ENCODE measurements around the gene SCAP.
"Not testable (repeated sequence)": the region's sequence is repeated elsewhere in the genome, so short reads cannot be mapped to it uniquely, and the experiment has no call there.

SCAP gene

DNA sequence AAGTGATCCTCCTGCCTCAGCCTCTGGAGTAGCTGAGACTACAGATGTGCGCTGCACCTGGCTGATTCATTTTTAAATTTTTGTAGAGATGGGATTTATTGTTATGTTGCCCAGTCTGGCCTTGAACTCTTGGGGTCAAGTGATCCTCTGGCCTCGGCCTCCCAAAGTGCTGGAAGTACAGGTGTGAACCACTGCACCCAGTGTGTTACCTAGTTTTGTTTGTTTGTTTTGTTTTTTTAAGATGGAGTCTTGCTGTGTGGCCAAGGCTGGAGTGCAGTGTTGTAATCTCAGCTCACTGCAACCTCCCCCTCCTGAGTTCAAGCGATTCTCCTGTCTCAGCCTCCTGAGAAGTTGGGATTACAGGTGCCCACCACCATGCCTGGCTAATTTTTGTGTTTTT is 82.8 kb downstream of the SCAP start:
- no peak for DNase-seq

DNA sequence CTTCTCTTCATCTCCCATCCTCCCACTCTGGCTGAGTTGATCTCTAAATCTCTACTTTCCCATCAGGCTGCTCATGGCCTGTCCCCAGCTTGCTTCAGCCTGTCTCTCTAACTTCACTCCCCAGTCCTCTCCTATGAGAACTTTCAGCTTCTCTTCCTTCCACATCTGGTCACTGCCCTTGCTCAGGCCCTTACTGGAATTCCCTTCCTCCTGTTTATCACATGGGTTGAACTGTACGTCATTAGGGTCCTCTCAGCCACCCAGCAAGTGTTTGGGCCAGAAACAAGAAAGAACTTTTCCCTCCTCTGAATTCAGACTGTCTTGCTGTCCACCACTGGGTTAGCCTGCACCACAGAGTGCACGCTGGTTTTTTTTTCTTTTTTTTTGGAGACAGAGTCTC is 89.9 kb downstream of the SCAP start:
- no peak for DNase-seq

DNA sequence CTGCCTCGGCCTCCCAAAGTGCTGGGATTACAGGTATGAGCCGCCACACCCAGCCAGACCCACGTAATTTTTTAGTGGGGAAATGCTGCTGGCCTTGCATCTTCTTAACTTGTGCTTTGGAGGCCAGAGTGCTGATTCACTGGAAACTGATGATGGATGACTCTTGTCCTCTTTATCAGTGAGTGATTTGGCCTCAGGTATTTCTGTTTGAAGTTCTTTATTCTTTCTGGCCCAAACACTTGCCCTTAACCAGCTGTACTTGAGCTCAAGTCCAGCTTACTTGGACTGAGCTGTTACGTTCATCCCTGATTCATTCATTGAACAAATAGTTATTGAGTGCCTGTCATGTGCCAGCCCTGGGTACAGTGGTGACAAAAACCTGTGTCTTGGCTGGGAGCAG is 90.7 kb downstream of the SCAP start:
- DNase-seq: no peak

DNA sequence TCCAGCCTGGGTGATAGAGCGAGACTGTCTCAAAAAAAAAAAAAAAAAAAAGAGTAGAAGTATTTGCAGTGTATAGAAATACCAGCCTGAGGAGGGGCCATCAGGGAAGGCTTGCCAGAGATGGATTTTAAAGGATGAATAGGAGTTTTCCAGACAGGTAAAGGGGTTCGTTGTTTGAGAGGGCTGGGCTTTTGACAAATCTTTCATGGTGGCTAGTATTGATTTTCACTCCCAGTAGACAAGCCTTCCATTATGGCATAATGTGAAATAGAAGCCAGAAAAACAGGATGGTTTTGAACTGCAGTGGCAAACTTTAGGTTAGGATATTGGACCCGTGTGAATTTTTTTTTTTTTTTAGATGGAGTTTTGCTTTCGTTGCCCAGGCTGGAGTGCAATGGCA is 91.3 kb downstream of the SCAP start:
- DNase-seq: no peak

DNA sequence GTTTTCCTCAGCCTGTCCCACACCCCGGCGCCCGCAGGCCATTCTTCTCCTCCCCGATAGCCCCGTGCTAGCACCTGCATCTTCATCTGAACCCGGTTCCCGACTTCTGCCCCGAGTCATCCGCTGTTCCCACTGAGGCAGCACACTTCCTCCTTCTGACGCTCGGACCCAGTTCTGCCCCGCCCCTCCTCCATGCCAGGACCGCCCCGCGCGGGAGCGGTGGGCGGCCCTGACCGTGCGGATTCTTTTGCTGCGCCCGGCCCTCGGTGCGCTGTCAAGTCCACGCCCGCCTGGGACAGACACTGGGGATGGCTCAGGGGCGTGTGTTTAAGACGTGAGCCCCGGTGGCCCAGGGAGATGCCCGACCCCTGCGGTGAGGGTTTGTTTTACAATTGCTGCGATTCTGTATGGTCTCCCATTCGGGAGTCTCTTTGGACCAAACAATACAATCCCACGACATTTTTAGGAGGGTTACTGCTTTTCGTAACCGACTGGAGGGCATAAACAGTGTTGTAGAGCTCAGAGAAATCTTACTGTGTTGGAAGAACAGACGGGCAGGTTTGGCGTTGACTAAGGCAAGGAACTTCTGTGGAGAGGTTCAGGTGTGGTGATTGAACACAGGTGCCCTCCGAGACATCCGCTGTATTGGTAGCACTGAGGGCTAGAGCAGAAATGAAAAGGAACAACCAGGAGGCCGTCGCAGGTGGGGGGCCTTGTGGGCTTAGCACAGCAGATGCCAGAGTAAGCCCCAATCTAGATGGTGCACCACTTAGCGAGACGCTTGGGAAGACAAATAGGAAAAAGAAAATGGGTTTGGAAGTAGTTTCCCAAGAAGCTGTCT is 94.2 kb downstream of the SCAP start:
- DNase-seq: peak; percentile 76

DNA sequence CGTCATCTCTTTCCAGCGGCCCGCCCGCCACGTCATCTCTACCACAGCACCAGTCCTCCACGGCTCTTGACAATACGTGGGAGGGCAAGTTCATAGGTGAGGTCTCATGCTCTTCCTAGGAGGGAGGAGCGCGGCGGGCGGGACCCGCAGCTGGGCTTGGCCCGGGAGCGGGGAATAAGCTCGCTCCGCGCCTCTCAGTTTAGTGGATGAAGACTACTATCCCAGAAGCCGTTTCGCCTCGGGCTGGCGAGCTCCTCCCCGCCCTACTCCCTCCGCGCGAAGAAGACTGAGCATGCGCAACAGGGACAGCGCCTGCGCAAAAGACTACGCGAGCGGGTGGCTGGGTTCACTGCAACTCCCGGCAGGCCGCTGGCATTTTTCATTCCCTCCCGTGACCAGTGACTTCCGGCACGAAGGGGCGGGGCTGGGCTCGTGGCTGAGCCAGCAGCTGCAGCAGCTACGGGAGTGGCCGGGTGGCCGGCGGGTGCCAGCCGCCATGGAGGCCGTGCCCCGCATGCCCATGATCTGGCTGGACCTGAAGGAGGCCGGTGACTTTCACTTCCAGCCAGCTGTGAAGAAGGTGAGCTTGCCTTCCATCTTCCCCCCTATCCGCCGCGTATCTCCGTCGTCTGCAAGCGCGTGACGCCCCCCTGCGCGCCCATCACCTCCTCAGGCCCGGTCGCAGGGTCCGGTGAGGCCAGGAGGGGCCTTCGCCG is 95.0 kb downstream of the SCAP start, which contains the start of gene PTPN23:
PTPN23 (plus strand) TSS at position 421 of the 716 bp plus-strand sequence; CDS start at position 497, 76 bp downstream.
- peak; percentile 97 for DNase-seq

DNA sequence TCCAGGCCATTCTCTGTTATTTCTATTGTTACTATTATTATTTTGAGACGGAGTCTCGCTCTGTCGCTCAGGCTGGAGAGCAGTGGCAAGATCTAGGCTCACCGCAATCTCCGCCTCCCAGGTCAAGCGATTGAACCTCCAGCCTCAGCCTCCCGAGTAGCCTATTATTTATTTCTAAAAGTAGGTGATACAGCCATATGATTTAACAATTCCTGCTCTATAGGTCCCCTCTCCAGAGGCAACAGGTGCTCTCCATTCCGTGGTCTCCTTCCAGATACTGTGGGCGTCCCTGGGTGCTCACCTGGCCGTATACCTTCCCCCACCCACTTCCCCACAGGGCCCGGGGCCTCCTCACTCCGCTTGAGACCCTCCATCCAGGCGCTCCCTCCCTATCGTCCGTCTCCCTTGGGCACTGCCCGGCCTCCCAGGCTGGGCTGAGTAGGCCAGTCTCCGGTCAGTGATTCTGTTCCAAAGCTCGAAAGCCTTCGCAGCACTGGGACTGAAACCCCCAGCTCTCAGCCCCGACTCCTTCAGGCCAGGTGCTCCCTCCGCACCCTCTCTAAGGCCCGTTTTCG is 95.6 kb downstream of the SCAP start:
- DNase-seq: no peak

DNA sequence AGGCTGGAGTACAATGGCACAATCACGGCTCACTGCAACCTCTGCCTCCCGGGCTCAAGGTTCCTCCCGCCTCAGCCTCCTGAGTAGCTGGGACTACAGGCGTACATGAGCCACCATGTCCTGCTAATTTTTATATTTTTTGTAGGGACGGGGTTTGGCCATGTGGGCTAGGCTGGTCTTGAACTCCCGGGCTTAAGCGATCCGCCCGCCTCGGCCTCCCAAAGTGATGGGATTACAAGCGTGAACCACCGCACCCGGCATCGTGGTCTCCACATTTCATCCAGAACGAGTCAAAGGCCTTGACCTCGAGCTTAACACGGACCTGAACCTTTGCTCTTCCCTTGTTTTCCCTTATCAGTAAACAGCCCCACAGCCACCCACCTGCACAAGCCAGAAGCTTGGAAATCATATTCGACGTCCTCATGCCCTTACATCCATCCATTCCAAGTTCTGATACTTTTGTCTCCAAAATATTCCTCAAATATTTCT is 96.3 kb downstream of the SCAP start:
- DNase-seq: peak; percentile 35

DNA sequence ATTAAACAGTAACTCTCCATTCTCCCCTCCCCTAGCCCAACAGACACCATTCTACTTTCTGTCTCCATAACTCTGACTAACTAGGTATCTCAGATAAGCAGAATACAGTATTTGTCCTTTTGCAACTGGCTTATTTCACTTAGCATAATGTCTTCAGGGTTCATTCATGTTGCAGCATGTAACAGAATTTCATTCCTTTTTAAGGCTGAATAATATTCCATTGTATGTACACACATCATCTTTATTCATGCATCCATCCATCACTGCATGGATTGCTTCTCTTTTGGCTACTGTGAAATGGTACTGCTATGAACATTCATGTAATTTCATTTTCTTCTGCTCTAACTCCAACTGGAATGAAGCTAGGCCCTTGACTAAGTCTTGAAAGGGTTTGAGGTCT is 96.9 kb downstream of the SCAP start:
- no peak for DNase-seq

DNA sequence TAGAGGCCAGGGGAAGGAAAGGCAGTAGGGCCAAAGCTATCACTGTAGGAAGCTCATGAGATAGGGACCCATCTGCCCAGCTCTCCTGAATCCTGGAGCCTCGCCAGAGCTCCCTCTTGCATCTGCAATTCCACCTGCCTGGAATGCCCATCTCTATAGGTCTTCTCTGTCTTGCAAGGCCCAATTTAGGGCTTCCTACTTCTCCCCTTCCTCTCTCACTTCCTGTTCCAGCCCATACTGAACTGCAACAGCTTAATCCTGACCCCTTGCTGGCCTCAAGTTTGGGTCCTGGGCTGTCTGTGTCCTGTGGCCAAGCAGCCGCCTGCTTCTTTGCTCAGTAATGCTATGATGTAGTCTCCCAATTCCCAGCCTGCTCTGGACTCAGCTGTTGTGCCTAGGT is 98.6 kb downstream of the SCAP start:
- no peak for DNase-seq

DNA sequence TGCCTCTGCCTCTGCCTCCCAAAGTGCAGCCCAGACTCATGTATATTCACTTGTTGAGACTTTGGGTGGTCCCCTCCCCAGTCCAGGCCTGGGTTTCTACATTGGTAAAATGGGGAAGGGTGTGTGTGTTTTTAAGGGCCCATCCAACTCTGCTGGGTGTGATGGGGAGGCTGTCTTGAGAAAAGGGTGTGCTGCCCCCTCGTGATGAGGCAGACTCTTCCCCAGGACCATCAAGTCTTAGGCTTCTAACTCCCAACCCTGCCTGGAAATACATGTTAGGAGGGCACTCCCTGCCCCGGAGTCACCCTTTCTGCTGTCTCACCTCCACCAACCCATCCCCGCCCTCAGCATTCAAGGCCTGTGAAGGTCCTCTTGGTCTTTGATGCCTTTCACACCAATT is 99.3 kb downstream of the SCAP start:
- DNase-seq: no peak

DNA sequence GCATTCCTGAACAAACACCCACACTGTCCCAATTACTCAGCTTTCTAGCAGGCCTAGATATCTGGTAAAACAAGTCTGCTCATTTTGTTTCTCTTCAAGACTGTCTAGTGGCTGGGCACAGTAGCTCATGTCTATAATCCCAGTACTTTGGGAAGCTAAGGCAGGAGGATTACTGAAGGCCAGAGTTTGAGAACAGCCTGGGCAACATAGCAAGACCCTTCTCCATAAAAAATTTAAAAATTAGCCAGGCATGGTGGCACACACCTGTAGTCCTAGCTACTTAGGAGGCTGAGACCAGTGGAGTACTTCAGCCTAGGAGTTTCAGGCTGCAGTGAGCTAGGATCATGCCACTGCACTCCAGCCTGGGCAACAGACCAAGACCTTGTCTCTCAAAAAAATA is 101.2 kb downstream of the SCAP start:
- DNase-seq: no peak

DNA sequence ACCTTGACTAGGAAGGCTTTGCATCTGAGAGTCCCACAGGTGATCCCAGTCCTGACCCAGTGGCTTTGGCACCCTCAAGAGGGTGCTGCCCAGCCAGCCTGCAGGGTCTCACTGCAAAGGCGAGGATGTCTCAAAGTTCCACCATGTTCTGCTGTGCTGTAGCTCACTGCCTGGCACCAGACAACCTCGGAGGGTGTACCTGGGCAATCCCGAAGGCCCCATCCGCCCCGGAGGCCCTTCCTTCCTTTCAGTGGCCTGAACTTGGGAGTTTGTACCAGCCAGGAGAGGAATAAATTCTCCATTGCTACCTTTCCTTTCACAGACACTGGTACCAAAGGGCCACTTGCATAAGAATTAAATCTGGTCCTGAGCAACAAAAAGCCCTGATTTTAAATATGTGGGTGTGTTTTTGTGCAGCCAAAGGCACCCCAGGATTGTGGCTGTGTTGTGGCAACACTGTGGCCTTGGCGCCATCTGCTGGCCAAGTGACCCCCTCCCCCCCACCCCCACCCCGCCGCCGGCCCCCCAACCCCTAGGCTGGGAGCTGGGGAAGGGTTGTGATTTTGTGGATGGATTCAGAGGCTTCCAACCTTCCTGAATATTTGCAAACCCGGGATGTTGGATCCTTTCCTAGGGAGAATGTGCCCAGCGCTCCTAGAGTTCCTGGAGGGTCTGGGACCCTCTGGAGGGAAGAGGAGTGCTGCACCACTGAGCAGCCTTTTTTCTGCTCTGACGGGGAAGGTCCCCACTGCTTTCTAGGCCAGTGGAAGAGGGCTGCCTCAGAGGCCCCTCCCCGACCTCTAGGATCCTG is 104.6 kb downstream of the SCAP start:
- no peak for DNase-seq

DNA sequence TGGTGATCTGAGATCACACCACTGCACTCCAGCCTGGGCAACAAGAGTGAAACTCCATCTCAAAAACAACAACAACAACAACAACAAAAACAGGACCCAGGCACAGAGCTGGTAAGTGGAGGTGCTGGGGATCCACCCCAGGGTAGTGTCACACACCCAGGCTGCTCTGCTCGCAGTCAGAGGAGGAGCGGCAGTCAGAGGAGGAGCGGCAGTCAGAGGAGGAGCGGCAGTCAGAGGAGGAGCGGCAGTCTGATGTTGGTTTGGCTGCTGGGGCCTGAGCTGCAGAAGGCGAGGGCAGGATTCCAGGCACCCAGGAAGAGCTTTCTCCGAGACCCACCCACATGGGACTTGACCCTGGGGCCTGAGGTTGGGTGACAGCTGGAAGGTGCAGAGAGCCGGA is 105.7 kb downstream of the SCAP start:
- DNase-seq: not testable (repeated sequence)

DNA sequence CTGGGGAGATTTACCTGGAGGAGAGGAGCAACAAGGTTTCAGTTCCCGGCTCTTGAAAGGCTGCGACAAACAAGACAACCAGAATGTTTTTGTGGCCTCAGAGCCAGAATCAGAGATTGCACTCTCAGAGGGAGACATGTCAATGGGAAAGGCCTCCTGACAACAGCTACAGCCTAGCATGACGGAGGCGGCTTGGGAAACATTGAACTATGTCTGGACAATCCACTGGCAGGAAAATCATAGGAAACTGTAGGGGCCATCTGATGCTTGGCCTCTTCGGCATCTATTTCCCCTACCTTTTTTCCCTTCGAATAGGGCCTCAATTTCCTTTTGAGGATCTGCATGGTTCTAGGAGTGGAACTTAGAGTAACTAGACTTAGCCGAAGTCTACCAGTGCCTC is 108.1 kb downstream of the SCAP start:
- no peak for DNase-seq

DNA sequence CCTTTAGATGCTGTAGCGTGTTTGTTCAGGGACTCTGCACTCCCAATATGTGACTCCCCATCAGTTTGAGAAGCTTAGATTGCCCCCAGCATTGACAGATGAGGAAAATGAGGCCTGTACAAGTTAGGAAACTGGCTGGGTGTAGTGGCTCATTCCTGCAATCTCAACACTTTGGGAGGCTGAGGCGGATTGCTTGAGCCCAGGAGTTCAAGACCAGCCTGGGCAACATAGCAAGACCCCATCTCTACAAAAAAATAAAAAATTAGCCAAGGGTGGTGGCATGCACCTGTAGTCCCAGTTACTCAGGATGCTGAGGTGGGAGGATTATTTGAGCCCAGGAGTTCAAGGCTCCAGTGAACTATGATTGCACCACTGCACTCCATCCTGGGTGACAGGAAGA is 108.9 kb downstream of the SCAP start:
- DNase-seq: no peak

DNA sequence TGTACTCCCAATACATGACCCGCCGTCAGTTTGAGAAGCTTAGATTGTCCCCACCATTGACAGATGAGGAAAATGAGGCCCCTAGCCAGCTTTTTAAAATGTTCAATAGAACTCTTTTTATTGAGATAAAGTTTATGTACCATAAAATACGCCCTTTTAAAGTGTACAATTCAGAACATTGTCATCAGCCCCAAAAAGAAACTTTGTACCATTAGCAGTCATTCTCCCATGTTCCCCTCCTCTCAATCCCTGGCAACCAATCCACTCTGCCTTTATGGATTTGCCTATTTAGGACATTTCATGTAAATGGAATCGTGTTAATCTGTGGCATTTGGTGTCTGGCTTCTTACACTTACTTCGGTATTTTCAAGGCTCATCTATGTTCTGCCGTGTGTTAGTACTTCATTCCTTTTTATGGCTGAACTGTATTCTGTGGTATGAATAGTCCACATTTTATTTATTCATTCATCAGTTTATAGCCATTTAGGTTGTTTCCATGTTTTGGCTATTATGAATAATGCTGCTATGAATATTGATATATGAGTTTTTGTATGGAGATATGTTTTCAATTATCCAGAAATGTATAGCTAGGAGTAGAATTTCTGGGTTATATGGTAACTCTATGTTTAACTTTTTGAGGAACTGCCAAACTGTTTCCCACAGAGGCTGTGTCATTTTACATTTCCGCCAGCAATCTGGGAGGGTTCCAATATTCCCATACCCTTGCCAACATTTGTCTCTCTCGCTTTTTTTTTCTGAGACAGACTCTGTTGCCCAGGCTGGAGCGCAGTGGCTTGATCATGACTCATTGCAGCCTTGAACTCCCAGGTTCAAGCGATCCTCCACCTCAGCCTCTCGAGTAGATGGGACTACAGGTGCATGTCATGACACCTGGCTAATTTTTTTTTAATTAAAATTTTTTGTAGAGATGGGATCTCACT is 110.3 kb downstream of the SCAP start:
- DNase-seq: no peak
